Stimulated activated CD4-positive, alpha-beta T cell treated with anti-CD3 and anti-CD28 coated beads, TNF-alpha, amount 100 ng/mL, for 48 hours (primary cell): ENCODE results near the gene TRHDE.

ENCODE experiments used
- DNase-seq, 3 donors: peaks; one replicate each; pipeline ENCODE4 v3.0.0-alpha.2; 2020; ENCODE audit warnings: low read depth in 3 of 3

The TRHDE gene

GRCh38 chr12:72272091-72272661 lies at the start of gene TRHDE:
TSS of gene TRHDE (plus strand) at chr12:72272370. CDS start at chr12:72272644, 274 bp downstream.
- DNase-seq = no peak

GRCh38 chr12:72226510-72226909 lies 45.7 kb upstream of the TRHDE start:
- DNase-seq = no peak

DNA sequence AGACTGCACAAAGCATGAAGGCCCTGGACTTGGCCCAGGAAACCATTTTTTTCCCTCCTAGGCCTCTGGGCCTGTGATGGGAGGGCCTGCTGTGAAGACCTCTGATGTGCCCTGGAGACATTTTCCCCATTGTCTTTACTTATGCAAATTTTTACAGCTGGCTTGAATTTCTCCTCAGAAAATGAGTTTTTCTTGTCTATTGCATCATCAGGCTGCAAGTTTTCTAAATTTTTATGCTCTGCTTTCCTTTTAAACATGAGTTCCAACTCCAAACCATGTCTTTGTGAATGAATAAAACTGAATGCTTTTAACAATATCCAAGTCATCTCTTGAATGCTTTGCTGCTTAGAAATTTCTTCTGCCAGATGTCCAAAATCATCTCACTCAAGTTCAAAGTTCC lies 43.7 kb upstream of the TRHDE start:
- no peak for DNase-seq

DNA sequence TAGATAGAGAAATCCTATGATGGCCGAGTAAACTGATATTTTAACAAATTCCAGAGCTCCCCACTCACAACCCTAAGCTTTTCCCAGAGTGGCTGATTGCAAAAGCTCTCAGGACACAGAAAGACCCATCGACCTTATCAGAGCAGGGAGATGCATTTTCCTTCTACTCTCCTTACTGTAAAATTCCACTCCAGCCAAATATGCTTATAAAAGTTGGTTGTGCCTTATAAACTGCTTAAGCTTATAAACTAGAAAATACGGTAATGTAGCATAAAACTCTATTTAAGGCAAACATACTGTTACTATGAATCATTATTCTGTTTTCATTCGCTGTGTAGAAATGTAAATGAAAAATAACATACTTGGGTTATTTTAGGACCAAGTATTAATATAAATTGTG lies 41.6 kb upstream of the TRHDE start:
- no peak for DNase-seq

GRCh38 chr12:72234886-72235285 lies 37.3 kb upstream of the TRHDE start:
- DNase-seq = no peak

DNA sequence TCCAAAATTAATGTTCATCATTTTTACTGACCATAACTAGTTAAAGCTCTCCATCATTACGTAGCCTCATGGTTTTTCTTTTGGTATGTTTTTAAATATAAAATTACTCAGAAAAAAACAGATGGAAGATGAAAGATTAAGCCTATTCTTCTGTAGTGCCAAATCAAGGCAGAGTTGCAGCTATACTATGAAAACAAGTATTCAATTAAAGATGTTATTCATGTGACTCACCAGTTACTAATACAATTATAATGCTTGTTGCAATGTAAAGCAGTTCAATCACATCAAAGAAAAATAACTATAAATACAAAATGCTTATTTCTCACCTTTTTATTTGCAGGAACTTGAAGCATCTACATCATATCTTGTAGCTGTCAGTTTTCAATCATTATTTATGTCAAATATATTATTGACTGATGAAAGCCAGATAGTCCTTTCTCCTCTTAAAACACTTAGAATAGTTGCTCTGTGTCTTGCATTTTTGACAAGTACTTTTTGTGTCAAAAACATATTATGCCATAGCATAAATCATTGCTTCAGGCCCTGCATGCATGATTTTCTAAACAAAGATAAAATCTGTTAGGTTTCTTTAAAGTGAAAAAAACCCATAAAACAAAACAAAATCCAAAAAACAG lies 36.0 kb upstream of the TRHDE start:
- DNase-seq = no peak

GRCh38 chr12:72241552-72241951 lies 30.6 kb upstream of the TRHDE start:
- no peak for DNase-seq

GRCh38 chr12:72242946-72243345 lies 29.2 kb upstream of the TRHDE start:
- DNase-seq = no peak

GRCh38 chr12:72246370-72246769 lies 25.8 kb upstream of the TRHDE start:
- no peak for DNase-seq

GRCh38 chr12:72250346-72250745 lies 21.8 kb upstream of the TRHDE start:
- DNase-seq = no peak

GRCh38 chr12:72256725-72257124 lies 15.4 kb upstream of the TRHDE start:
- DNase-seq = no peak

DNA sequence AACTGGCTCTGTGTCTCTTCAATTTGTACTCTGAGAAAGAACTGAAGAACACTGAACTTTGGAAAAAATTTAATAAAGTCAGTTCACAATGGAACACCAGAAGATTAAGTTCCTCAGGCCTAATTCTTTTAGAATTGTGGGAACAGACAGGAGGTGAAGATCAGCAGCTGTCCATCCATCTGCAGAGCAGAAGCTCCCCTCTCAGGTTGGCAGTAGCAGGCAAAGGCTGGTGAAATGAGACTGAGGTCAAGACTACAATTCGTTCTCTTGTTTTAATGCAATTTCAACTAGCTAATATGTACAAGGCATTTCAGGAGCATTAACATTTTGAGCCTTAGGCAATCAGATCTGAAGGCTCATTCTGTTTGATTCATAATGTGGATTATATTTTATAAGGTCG lies 10.3 kb upstream of the TRHDE start:
- DNase-seq = no peak

DNA sequence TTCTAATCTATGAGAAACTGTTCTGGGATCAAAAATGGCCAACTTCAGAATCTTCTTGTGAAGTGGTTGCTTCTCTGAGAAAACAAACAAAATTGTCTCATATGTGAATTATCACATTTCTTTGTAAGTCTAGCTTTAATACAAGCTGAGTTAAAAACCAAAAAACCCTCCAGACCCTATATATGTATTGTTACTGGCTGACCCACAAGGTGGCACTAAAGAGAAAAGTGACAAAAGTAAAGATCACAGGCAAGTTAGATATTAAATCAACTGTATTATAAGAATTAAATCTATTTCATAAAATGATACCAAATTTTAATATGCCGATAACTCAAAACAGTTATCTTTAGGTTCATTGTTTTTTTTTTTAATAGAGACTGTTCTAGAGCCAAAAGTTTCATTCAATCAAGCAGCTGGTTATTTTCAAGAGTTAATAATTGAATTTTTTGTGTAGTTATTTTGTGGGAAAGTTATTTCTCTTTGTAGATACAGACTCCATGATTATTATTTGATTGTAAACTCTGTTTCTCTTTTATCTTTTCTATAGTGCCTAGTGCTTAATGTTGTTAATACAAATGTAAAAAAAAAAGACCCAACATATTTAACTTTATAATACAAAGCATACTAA lies 7.5 kb upstream of the TRHDE start:
- DNase-seq = no peak

- no peak for DNase-seq
Measured at GRCh38 chr12:72267974-72268373, 4.2 kb upstream of the TRHDE start.

- no peak for DNase-seq
Measured at GRCh38 chr12:72268386-72268785, 3.8 kb upstream of the TRHDE start.

DNA sequence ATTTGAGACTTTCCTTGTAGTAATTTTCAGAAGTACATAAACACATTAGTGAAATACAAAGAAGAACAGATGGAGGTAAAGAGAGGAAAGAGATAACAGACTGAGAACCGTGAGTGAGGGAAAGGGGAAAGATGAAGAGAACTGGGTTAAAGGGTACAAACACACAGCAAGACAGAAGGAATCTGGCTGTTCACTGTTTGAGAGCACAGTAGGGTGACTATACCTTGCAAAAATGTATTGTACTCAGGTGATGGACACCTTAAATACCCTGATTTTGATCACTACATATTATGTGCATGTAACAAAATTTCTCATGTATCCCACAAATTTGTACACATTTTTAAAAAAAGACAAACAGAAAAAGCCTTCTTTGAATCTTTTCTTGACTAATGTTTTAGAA lies 2.7 kb upstream of the TRHDE start:
- DNase-seq = no peak

DNA sequence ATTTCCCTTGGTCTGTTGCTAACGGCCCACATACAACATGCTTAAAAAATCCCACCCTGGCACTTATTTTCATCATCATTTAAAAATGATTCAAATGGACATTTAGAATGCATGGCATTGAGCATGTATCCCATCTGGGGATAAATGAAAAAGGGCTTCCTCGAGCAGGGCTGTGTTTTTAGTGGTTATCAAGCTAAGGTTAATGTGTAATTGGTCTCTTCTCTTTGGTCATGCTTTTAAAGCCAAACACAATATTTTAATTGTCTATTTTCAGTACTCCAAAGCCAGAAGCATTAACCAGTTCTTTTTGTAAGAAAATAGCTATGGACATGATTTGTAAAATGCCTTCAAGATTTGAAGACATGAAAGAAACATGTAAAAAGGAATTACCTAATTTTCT lies 1.9 kb upstream of the TRHDE start:
- no peak for DNase-seq

GRCh38 chr12:72270961-72271360 lies 1.2 kb upstream of the TRHDE start:
- DNase-seq = no peak

DNA sequence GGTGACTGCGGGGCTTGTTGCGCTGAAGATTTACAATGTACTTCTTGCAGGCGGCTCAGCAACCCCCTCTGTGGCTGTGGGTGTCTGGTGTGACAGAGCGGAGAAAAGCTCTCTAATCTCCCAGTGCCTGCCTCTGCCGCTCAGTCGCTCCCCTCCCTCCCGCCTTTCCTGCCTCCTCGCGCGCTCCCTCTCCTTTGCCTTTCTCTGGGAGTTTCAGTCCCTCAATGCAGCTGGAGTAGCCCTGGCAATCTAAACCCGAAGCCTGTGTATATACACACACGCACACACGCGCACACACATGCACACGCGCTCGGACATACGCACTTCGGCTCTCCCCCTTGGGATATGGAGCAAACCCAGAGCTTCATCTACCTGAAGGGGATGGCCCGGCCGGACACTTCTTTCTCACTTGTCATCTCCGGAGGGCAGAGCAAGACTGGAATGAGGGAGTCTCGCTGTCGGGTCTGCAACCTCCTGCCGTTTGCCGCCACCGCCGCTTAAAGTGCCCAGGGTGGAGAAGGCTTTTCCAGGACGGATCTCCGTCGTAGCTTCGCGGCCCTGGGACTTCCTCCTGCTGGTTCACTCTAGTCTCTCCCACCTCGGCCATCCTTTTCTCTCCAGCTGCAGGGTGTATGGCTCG lies 599 bp upstream of the TRHDE start:
- DNase-seq = no peak

DNA sequence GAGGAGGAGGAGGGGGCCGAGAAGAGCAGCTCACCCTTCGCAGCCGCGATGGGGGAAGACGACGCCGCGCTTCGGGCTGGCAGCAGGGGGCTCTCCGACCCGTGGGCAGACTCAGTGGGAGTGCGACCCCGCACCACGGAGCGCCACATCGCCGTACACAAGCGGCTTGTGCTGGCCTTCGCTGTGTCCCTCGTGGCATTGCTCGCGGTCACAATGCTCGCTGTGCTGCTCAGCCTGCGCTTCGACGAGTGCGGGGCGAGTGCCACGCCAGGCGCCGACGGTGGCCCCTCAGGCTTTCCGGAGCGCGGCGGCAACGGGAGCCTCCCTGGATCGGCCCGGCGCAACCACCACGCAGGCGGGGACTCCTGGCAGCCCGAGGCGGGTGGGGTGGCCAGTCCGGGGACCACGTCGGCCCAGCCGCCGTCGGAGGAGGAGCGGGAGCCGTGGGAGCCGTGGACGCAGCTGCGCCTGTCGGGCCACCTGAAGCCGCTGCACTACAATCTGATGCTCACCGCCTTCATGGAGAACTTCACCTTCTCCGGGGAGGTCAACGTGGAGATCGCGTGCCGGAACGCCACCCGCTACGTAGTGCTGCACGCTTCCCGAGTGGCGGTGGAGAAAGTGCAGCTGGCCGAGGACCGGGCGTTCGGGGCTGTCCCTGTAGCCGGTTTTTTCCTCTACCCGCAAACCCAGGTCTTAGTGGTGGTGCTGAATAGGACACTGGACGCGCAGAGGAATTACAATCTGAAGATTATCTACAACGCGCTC lies 745 bp downstream of the TRHDE start:
- no peak for DNase-seq

DNA sequence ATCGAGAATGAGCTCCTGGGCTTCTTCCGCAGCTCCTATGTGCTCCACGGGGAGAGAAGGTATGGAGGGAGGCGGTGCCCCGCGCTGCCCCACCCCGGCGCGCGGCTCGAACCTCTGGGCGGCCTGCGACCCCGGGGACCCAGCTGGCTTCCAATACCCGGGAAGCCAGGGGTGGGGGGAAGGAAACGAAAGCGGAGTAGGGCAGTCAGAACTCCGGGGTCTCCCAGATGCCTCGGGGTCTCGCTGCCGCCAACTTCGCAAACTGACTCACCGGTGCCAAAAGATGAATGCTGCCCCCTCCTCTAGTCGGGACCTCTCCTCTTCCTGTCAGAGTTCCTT lies 1.3 kb downstream of the TRHDE start:
- no peak for DNase-seq

- no peak for DNase-seq
Measured at GRCh38 chr12:72273851-72274351, 1.7 kb downstream of the TRHDE start.
